ENCODE measurements around the gene PANX1. TPM values are rescaled to one million over a fixed set of nuclear protein-coding genes. Genes with fewer than 3 reads are reported as not detected.

The PANX1 gene, protein sequence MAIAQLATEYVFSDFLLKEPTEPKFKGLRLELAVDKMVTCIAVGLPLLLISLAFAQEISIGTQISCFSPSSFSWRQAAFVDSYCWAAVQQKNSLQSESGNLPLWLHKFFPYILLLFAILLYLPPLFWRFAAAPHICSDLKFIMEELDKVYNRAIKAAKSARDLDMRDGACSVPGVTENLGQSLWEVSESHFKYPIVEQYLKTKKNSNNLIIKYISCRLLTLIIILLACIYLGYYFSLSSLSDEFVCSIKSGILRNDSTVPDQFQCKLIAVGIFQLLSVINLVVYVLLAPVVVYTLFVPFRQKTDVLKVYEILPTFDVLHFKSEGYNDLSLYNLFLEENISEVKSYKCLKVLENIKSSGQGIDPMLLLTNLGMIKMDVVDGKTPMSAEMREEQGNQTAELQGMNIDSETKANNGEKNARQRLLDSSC
- total RNA-seq: 34.7 and 82.7 TPM in 2 replicates

DNA sequence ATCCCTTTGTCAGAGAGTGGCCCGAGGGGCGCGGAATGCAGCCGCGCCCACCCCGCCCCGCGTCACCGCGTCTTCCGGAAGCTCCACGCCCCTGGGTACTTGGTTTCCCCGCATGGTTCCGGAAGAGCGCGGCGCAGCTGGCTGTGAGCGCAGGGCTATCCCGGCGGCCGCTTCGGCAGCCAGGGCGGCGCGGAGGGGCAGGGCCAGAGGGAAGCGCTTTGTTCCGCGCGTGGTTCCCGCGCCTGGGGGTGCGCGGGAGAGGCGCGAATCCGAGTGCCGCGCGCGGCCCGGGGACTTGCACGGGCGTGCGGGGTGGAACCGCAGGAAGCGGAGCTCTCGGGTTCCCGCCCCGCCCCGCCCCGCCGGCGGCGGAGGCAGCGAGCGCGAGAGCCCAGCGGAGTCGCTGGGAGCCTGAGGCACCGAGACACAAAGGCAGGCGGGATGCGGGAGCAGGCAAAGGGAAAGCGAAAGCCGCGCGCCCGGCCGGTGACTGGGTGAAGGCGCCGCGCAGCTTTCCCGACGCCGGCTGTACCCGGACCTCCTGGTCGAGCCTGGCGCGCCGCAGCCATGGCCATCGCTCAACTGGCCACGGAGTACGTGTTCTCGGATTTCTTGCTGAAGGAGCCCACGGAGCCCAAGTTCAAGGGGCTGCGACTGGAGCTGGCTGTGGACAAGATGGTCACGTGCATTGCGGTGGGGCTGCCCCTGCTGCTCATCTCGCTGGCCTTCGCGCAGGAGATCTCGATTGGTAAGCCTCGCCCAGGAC lies at the start of gene PANX1:
TSS of gene PANX1 (plus strand) at position 96 of the 766 bp plus-strand sequence. CDS start at position 568, 472 bp downstream.

Other genes with a start within 250 kb of the PANX1 start
- not detected in 2 replicates for gene HEPHL1, start 107.5 kb upstream of the PANX1 start, total RNA-seq
- gene IZUMO1R, start 175.7 kb downstream of the PANX1 start, total RNA-seq: not detected in 2 replicates